ENCODE data around the gene STK40. TPM values are rescaled to one million over a fixed set of nuclear protein-coding genes. Genes with fewer than 3 reads are reported as not detected.

Gene STK40
- polyA plus RNA-seq, 4 donors = 12.7 to 41.0 (median 25.3) TPM

DNA sequence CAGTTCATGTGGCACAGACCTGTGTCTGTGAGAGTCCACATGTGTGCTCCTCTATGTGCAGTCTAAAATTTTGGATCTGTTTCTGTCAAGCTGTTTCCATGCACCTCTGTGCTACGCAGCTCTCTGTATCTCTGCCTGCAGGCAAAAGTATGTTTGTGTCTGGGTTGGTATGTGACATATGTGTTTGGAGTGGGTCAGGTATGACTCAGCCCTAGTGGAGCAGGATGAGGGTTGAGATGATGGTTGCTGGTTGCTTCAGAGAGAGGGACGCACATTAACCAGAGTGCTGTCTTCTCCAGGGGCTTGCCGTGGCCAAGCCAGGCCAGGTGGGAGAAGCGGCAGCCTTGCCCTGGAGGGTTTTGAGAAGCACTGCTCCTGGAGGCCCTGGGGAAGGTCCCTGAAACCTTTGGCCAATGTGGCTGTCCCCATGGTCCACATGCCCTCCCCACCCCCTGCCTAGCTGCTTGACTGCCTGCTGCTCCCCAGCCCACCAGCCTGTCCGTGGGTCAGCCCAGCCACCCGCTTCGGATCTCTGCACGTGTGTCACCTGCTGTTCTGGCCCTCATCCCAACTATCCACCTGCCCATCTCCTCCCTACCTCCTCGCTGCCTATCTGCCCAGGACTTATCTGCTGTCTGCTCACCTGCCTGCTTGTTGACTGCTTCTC is 58.2 kb downstream of the STK40 start:
- DNase-seq = no peak
- no peaks in the 10 kb centered on the region for H3K9me3 ChIP-seq (ENCODE audit: control insufficient read depth in 2 of 2, insufficient read depth in 1 of 2, low read depth in 1 of 2, low read length in 1 of 2)
- peaks cover 0 to 4% (median 0%) of the 10 kb centered on the region in 3 donors for H3K36me3 ChIP-seq (ENCODE audit: control insufficient read depth in 3 of 3, insufficient read depth in 2 of 3, low read depth in 1 of 3, low read length in 3 of 3)
- no peak overlapping the region for H3K4me3 ChIP-seq (ENCODE audit: low read depth in 1 of 3, low read length in 3 of 3)
- H3K27ac ChIP-seq (ENCODE audit: low read depth in 1 of 3, low read length in 2 of 3) = no peak overlapping the region
- H3K4me1 ChIP-seq (ENCODE audit: control insufficient read depth in 3 of 3, insufficient read depth in 2 of 3, low read depth in 1 of 3, low read length in 2 of 3) = peaks cover 0 to 15% (median 2%) of the 10 kb centered on the region in 3 donors
- H3K27me3 ChIP-seq (ENCODE audit: control insufficient read depth in 3 of 3, insufficient read depth in 3 of 3, low read length in 3 of 3) = peaks cover 0 to 18% (median 0%) of the 10 kb centered on the region in 3 donors
- WGBS, 3 donors = 46 to 75% (median 50%) methylated on average over 7 to 9 of the region's 9 CpGs
- FAIRE-seq = no peak

DNA sequence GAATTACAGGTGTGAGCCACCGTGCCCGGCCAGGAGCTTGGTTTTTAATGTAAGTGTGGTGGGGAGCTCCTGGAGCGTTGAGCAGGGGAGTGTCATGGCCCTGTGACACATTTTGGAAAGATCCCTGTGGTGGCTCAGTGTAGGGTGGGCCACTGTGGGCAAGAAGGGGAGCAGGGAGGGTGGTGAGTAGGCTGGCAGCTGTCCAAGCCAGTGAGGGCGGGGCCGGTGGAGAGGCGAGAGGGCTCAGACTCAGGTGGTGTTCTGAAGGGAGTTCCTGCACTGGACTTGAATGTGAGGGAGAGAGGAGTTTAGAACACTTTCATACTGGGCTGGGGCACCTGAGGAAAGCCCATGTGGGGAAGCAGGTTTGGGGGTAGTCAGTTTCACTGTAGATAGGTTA is 59.2 kb downstream of the STK40 start:
- Histone ChIP-seq H3K27ac (ENCODE audit: low read depth in 1 of 3, low read length in 2 of 3) (no peak overlapping the region), H3K27me3 (ENCODE audit: control insufficient read depth in 3 of 3, insufficient read depth in 3 of 3, low read length in 3 of 3) (peaks cover 0 to 16% (median 0%) of the 10 kb centered on the region in 3 donors), H3K4me3 (ENCODE audit: low read depth in 1 of 3, low read length in 3 of 3) (no peak overlapping the region), H3K36me3 (ENCODE audit: control insufficient read depth in 3 of 3, insufficient read depth in 2 of 3, low read depth in 1 of 3, low read length in 3 of 3) (peaks cover 0 to 11% (median 0%) of the 10 kb centered on the region in 3 donors), H3K4me1 (ENCODE audit: control insufficient read depth in 3 of 3, insufficient read depth in 2 of 3, low read depth in 1 of 3, low read length in 2 of 3) (peaks cover 3 to 23% (median 3%) of the 10 kb centered on the region in 3 donors), H3K9me3 (ENCODE audit: control insufficient read depth in 2 of 2, insufficient read depth in 1 of 2, low read depth in 1 of 2, low read length in 1 of 2) (no peaks in the 10 kb centered on the region)
- DNase-seq (peak in 1 of 2 donors; percentile 30), FAIRE-seq (no peak)
- 37 to 58% (median 45%) methylated on average over 5 to 6 of the region's 6 CpGs for WGBS, 3 donors

DNA sequence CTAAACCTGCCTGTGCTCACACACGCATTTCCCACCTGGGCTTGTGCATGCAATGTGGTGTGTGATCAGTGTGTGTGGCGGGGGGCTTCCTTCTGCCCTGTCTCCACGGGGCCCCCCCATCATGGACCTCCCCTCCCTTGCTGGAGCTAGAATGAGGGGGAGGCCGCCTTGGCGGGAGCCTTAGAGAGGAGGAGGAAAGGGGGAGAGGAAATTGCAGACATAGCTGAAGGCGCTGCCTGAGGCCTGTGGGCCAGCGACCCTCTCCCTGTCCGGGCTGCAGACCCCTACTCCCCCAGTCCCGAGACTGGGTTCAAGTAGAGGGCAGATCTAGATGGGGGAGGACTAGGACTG is 61.4 kb downstream of the STK40 start:
- DNase-seq (no peak), FAIRE-seq (no peak)
- Histone ChIP-seq H3K4me3 (ENCODE audit: low read depth in 1 of 3, low read length in 3 of 3) (peak overlapping the region in 1 of 3 donors; percentile 51), H3K9me3 (ENCODE audit: control insufficient read depth in 2 of 2, insufficient read depth in 1 of 2, low read depth in 1 of 2, low read length in 1 of 2) (no peaks in the 10 kb centered on the region), H3K36me3 (ENCODE audit: control insufficient read depth in 3 of 3, insufficient read depth in 2 of 3, low read depth in 1 of 3, low read length in 3 of 3) (peaks cover 0 to 29% (median 0%) of the 10 kb centered on the region in 3 donors), H3K4me1 (ENCODE audit: control insufficient read depth in 3 of 3, insufficient read depth in 2 of 3, low read depth in 1 of 3, low read length in 2 of 3) (peaks cover 3 to 38% (median 3%) of the 10 kb centered on the region in 3 donors), H3K27ac (ENCODE audit: low read depth in 1 of 3, low read length in 2 of 3) (peak overlapping the region in 1 of 3 donors; percentile 86), H3K27me3 (ENCODE audit: control insufficient read depth in 3 of 3, insufficient read depth in 3 of 3, low read length in 3 of 3) (peaks cover 0 to 26% (median 0%) of the 10 kb centered on the region in 3 donors)
- 23 to 34% (median 33%) methylated on average over 7 to 9 of the region's 9 CpGs for WGBS, 3 donors

DNA sequence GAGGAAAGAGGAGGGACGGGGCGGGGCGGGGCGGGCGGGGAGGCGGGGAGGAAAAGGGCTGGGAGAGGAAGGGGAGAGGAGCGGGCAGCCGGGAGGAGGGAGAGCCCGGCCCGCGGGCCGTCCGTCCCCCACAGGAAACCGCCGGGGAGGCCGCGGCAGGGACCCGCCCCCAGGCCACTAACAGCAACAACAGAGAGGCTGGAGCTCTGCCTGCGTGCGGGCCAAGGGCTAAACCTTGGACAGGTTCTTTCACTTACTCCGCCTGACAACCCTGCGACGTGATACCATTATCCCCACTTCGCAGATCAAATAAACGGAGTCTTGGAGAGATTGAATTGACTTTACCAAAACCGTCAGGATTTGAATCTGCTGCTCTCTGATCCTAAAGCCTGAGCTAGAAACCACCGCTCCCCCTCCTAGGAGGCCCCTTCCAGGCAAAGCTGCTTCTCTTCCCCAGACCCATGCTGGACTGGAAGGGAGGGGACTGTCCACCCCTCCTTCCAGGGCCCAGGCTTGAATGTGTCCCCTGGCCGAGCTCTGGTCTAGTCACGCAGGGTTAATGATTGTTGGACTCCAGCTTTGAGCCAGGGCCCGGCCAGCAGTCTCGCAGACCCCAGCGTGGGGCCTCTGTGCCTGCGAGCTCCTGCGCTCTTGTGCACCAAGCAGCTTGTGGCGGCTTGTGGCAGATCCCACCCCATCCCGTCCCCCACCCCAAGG is 61.9 kb downstream of the STK40 start, which contains the start of gene EVA1B:
Gene EVA1B, minus strand, starts transcription at position 10 of the 717 bp plus-strand sequence. CDS start 608 bp downstream, outside the sequence.
- no peaks in the 10 kb centered on the region for H3K9me3 ChIP-seq (ENCODE audit: control insufficient read depth in 2 of 2, insufficient read depth in 1 of 2, low read depth in 1 of 2, low read length in 1 of 2)
- FAIRE-seq = no peak
- peak within 1 kb of the TSS; percentile 22 to 86 (median 80) for H3K27ac ChIP-seq (ENCODE audit: low read depth in 1 of 3, low read length in 2 of 3)
- DNase-seq = peak; percentile 34 to 85
- H3K4me3 ChIP-seq (ENCODE audit: low read depth in 1 of 3, low read length in 3 of 3) = peak within 1 kb of the TSS; percentile 43 to 73 (median 56)
- WGBS, 3 donors = 2 to 6% (median 3%) methylated on average over 26 to 36 of the region's 36 CpGs
- peaks cover 0 to 30% (median 0%) of the 10 kb centered on the region in 3 donors for H3K36me3 ChIP-seq (ENCODE audit: control insufficient read depth in 3 of 3, insufficient read depth in 2 of 3, low read depth in 1 of 3, low read length in 3 of 3)
- peaks cover 0 to 26% (median 0%) of the 10 kb centered on the region in 3 donors for H3K27me3 ChIP-seq (ENCODE audit: control insufficient read depth in 3 of 3, insufficient read depth in 3 of 3, low read length in 3 of 3)
- peaks cover 3 to 38% (median 3%) of the 10 kb centered on the region in 3 donors for H3K4me1 ChIP-seq (ENCODE audit: control insufficient read depth in 3 of 3, insufficient read depth in 2 of 3, low read depth in 1 of 3, low read length in 2 of 3)

DNA sequence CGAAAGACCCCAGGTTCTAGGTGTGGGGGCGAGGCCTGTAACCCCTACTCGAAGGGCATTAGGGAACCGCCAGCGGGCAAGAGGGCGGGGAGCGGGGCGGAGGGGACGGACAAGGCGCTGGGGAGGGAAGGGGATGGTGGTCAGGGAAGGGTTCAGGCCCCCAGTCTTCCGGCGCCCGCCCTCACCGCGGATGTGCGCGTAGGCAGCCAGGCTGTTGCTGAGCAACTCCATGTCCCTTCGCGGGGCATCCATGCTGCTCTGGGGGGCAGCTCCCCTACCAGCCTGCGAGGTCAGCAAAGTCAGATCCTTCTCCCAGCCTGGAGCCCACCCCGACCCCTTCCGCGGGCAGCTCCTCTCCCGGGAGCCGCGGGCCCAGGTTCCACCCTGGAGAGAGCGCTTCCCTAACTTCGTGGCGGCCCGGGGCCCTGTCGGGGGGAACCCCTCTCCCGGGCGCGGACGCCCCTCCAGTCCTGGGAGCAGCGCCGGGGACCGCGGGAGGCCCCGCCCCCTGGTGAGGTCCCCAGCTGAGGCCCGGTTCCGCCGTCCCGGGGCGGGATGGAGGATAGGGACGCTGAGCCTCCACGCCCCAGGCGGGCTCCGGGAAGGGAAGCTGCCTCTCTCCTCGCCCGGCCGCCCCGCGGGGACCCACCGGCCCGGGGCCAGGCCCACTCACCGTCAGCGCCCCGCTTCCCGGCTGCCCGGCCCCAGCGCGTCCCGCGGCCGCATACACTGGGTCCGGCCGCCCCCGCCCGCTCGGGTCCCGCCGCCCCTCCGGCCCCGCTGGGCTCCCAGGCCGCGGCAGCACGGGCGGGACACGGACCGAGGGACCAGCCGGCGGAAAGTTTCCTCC is 62.7 kb downstream of the STK40 start:
- DNase-seq (peak in 1 of 2 donors; percentile 68), FAIRE-seq (no peak)
- H3K4me3 ChIP-seq (ENCODE audit: low read depth in 1 of 3, low read length in 3 of 3) = peak overlapping the region; percentile 43 to 73 (median 56)
- H3K27ac ChIP-seq (ENCODE audit: low read depth in 1 of 3, low read length in 2 of 3) = peak overlapping the region; percentile 22 to 80 (median 76)
- H3K27me3 ChIP-seq (ENCODE audit: control insufficient read depth in 3 of 3, insufficient read depth in 3 of 3, low read length in 3 of 3) = peaks cover 0 to 26% (median 0%) of the 10 kb centered on the region in 3 donors
- H3K36me3 ChIP-seq (ENCODE audit: control insufficient read depth in 3 of 3, insufficient read depth in 2 of 3, low read depth in 1 of 3, low read length in 3 of 3) = peaks cover 0 to 26% (median 0%) of the 10 kb centered on the region in 3 donors
- no peaks in the 10 kb centered on the region for H3K9me3 ChIP-seq (ENCODE audit: control insufficient read depth in 2 of 2, insufficient read depth in 1 of 2, low read depth in 1 of 2, low read length in 1 of 2)
- peaks cover 3 to 38% (median 3%) of the 10 kb centered on the region in 3 donors for H3K4me1 ChIP-seq (ENCODE audit: control insufficient read depth in 3 of 3, insufficient read depth in 2 of 3, low read depth in 1 of 3, low read length in 2 of 3)
- 2 to 3% (median 3%) methylated on average over 40 to 83 of the region's 83 CpGs for WGBS, 3 donors

DNA sequence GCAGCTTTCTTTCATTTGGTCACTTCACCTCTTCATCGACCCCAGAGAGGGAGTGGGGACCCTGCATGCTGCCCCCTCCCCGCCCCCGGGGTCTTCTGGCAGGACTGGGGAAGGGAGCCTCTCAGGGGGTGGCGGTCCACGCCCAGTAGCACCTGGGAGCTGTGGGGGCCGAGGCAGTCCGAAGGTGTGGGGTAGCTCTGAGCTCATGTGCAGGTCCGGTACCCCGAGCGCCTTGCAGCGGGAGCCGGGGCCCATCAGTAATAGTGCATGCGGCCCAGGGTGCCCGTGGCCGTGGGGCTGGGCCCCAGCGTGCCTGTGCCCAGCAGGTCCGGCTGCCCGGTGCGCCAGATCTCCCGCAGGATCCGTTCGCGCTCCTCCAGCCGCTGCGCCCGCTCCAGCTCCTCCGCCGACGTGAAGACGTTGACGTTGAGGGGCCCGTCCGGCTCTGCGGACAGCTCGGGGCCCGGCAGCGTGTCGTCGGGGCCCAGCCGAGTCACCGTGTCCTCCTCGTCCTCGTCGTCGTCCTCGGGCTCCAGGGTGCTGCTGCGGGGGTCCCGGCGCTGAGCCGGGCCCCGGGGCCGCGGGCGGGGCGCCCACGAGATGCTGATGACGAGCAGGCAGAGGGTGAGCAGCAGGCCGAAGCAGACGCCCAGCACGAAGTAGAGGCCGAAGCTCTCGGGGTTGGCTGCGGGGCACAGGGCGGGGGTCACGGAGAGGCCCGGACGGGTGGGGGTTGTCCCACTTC is 63.5 kb downstream of the STK40 start:
- peaks cover 0 to 31% (median 0%) of the 10 kb centered on the region in 3 donors for H3K36me3 ChIP-seq (ENCODE audit: control insufficient read depth in 3 of 3, insufficient read depth in 2 of 3, low read depth in 1 of 3, low read length in 3 of 3)
- peak overlapping the region; percentile 43 to 73 (median 56) for H3K4me3 ChIP-seq (ENCODE audit: low read depth in 1 of 3, low read length in 3 of 3)
- H3K27me3 ChIP-seq (ENCODE audit: control insufficient read depth in 3 of 3, insufficient read depth in 3 of 3, low read length in 3 of 3) = peaks cover 0 to 26% (median 0%) of the 10 kb centered on the region in 3 donors
- FAIRE-seq = no peak
- peak in 1 of 2 donors; percentile 43 for DNase-seq
- H3K9me3 ChIP-seq (ENCODE audit: control insufficient read depth in 2 of 2, insufficient read depth in 1 of 2, low read depth in 1 of 2, low read length in 1 of 2) = no peaks in the 10 kb centered on the region
- H3K4me1 ChIP-seq (ENCODE audit: control insufficient read depth in 3 of 3, insufficient read depth in 2 of 3, low read depth in 1 of 3, low read length in 2 of 3) = peaks cover 3 to 38% (median 3%) of the 10 kb centered on the region in 3 donors
- peak overlapping the region in 2 of 3 donors; percentile 76 to 80 for H3K27ac ChIP-seq (ENCODE audit: low read depth in 1 of 3, low read length in 2 of 3)
- WGBS, 3 donors = 14 to 35% (median 33%) methylated on average over 38 to 67 of the region's 67 CpGs

DNA sequence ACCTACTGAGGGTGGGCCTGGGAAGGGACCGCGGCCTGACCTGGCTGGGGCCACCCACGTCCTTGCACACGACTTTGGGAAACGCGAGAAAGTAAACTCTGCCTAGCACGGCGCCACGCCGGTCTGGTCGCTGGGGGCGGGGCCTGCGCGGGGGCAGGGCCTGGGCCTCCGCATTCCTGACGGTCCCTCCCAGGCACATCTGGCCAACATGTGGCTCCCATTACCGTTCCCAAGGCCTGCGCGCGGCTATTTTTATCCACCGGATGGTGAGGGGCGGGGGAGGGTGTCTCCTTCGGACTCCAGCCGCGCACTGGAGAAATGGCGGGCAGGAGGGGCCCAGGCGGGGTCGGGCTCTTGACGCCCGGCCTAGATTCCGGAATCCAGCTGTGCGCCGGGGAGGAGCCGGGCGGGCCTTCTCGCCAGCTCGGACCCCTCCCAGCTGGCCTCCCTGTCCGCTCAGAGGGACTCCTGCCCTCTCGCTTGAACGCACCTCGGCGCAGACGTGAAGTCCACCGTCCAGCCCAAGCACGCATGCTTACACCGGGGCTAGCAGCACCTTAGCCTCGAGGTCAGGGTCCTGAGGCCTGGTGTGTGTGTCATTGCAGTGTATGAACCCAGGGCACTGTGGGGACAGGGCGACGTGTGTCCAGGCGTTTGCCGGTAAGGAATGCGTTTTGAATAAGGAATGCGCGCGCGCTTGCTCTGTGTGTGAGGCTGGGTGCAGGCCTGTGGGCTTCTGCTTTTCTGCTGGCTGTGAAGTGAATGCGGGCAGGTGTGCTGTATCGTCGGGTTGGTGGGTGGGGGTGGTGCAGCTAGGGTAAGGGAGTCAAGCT is 64.4 kb downstream of the STK40 start:
- Histone ChIP-seq H3K4me3 (ENCODE audit: low read depth in 1 of 3, low read length in 3 of 3) (peak overlapping the region in 2 of 3 donors; percentile 7 to 48), H3K27ac (ENCODE audit: low read depth in 1 of 3, low read length in 2 of 3) (peak overlapping the region in 2 of 3 donors; percentile 56 to 66), H3K9me3 (ENCODE audit: control insufficient read depth in 2 of 2, insufficient read depth in 1 of 2, low read depth in 1 of 2, low read length in 1 of 2) (no peaks in the 10 kb centered on the region), H3K27me3 (ENCODE audit: control insufficient read depth in 3 of 3, insufficient read depth in 3 of 3, low read length in 3 of 3) (peaks cover 0 to 26% (median 0%) of the 10 kb centered on the region in 3 donors), H3K4me1 (ENCODE audit: control insufficient read depth in 3 of 3, insufficient read depth in 2 of 3, low read depth in 1 of 3, low read length in 2 of 3) (peaks cover 3 to 38% (median 3%) of the 10 kb centered on the region in 3 donors), H3K36me3 (ENCODE audit: control insufficient read depth in 3 of 3, insufficient read depth in 2 of 3, low read depth in 1 of 3, low read length in 3 of 3) (peaks cover 0 to 35% (median 0%) of the 10 kb centered on the region in 3 donors)
- 15 to 19% (median 16%) methylated on average over 57 to 59 of the region's 59 CpGs for WGBS, 3 donors
- DNase-seq (peak; percentile 44 to 73), FAIRE-seq (no peak)
